OCI-LY1 (cell line): Measurements from ENCODE around the gene LRRC55.

Source experiments
- CTCF ChIP-seq: fragments of 200-600 bp; sonication (generic), shearing (Covaris generic); IDR thresholded peaks from 2 replicates; pipeline ENCODE4 v1.5.1; 2017; ENCODE audit warnings: mild to moderate bottlenecking, antibody characterized with exemption, low read length, moderate library complexity, mixed read lengths
- EZH2 ChIP-seq: fragments of 200-600 bp; sonication (generic), shearing (Covaris generic); IDR thresholded peaks from 2 replicates; pipeline ENCODE4 v1.8.0; 2017; ENCODE audit warnings: borderline replicate concordance, mixed run types, mild to moderate bottlenecking, antibody characterized with exemption, low read length, moderate library complexity, mixed read lengths

GRCh38 chr11:57222239-57222638 is 40.5 kb downstream of the LRRC55 start:
- TF ChIP-seq CTCF (no peak), EZH2 (no peak)
